Measurements from ENCODE around the gene TPGS1.

DNA sequence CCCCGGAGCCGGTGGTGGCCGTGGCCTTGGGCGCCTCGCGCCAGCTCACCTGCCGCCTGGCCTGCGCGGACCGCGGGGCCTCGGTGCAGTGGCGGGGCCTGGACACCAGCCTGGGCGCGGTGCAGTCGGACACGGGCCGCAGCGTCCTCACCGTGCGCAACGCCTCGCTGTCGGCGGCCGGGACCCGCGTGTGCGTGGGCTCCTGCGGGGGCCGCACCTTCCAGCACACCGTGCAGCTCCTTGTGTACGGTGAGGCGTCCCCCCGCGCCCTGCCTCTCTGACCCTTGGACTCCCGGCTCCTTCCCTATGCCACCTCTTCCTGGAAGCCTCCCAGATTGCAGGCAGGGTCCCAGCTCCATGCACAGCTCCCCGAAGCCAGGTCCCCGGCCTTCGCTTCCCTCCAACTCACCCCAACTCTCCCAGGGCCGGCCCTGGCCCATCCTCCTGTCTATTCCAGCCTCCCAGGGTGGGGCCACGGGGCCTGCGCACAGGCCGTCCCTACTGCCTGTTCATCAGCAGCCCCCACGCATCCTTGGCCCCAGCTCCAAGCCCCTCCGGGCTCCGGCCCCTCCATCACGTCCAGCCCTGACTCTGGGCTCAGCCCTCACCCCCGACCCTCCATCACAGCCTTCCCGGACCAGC lies 9.3 kb upstream of the TPGS1 start:
- TF ChIP-seq CTCF (IDR thresholded peaks at IDR 0.05) (no peak), POLR2A (IDR thresholded peaks at IDR 0.05) (no peak)
